D721Med (cell line): ENCODE data around the gene NF1.

Source experiments
- DNase-seq: peaks from one replicate; pipeline ENCODE4 v3.0.0; 2011; ENCODE audit warnings: low spot score; ENCODE audit not compliant: insufficient read length
- FAIRE-seq: peaks from 2 replicates; lab custom pipeline; 2011; peaks lifted over from hg19 to GRCh38; lab: Jason Lieb, UNC
- TF ChIP-seq, protein P1 (sequence below): IDR thresholded peaks from 2 replicates; pipeline ENCODE4 v1.5.1; 2012; ENCODE audit warnings: mild to moderate bottlenecking, control low read depth; ENCODE audit not compliant: insufficient read depth; ENCODE audit errors: missing control alignments

NF1 gene

DNA sequence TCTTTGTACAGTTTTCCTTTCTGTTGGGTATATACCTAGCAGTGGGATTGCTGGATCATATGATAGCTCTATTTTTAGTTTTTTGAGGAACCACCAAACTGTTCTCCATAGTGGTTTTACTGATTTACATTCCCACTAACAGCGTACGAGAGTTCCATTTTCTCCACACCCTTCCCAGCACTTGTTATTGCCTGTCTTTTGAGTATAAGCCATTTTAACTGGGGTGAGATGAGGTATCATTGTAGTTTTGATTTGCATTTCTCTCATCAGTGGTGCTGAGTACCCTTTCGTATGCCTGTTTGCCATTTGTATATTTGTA, 220.0 kb downstream of the NF1 start:
- FAIRE-seq, result no peak
- TF ChIP-seq, protein P1, sequence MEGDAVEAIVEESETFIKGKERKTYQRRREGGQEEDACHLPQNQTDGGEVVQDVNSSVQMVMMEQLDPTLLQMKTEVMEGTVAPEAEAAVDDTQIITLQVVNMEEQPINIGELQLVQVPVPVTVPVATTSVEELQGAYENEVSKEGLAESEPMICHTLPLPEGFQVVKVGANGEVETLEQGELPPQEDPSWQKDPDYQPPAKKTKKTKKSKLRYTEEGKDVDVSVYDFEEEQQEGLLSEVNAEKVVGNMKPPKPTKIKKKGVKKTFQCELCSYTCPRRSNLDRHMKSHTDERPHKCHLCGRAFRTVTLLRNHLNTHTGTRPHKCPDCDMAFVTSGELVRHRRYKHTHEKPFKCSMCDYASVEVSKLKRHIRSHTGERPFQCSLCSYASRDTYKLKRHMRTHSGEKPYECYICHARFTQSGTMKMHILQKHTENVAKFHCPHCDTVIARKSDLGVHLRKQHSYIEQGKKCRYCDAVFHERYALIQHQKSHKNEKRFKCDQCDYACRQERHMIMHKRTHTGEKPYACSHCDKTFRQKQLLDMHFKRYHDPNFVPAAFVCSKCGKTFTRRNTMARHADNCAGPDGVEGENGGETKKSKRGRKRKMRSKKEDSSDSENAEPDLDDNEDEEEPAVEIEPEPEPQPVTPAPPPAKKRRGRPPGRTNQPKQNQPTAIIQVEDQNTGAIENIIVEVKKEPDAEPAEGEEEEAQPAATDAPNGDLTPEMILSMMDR, result no peak
- no peak for DNase-seq

DNA sequence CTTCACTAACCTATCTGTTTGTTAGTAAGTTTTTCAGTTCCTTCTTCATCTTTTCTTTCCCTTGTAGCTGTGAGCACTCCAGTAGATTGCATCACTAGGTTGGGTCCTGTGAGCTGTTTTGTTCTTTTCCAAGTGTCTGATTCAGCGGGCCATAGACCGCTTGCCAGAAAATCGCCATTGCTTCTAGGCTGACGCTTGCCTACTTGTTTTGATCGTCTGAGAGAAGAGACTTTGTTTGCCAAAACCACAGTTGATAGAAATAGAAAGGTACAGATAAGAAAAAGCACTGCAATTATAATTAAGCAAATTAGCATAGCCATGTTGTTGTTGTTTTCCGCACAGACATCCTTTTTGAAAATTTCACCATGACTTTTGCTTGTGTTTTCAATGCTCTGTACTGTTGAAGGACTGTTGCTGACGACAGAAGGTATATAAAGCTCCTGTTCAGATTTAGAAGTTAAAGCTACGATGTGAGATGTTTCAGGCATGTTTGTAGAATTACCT, 223.6 kb downstream of the NF1 start:
- TF ChIP-seq, protein P1, result no peak
- DNase-seq, result no peak
- peak; percentile 46 for FAIRE-seq

DNA sequence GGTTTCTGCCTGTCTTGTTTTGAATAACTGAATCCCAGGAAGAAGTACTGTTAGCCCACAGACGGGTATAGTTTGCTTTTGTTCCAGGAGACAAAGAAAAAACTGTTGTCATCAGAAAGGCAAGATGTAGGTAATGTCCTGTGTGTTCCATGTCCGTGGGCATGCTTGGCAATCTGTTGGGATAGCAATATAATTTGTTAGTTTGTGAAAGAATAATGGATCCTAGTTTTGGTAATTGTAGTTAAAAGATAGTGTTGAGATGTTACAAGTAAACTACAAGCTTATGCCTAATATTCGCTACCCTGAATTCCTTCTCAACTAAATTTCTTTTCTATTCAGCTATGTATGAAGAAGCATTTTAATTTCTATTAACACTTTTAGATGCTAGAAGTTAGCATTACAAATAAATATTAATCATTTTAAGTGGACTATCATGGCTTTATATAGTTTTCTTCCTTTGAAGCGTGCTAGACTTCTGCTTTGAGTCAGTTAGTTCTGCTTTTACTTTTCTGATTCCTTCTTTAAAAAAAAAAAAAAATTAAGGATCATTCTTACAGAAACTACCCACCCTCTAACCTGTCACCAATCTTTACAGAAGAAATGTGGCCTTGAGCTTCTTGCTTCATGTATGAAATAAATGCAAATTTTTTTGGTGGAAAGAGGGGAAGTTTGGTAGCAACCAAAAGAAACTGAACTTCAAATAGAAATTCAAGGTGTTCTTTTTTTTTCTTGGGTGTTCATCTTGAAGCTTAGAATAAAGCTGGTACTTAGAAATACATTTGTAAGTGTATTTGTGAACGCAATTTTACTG, 224.3 kb downstream of the NF1 start:
- FAIRE-seq (no peak), DNase-seq (no peak)
- TF ChIP-seq, protein P1, result no peak

DNA sequence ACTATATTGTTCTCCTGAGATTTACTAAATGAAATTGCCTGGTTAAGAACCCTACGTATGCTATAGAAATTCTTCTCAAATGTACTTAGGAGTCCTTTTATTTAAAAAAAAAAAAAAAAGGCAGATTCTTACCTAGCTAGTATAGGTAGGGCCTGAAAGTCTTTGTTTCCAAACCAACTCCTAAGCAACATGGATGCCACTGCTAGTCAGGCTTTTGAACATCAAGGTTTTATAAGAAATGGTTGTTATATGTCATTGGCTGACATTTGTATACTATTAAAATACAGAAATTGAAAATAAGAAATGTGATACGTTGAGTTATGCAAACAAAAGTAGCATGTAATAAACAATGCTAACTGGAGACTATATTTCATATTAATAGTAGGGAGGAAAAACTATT, 225.5 kb downstream of the NF1 start:
- TF ChIP-seq, protein P1, result no peak
- FAIRE-seq, result no peak
- no peak for DNase-seq

DNA sequence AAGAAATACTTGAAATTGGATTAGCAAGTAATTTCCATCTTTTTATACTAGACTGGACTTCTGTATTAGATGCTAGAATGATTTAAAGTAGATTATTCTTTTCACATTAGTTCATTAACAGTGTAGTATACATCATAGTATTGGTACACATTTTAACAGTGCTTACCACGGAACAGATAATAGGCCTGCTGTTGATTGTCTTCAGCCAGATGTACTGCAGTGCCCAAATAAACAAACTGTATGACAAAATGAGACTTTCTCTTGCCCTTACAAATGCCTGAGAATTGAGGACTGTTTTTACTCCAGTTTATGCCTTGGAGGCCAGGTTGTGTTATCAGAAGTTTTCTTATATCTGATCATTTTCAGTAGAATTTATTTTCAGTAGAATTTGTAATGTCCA, 226.0 kb downstream of the NF1 start:
- TF ChIP-seq, protein P1, result no peak
- DNase-seq (no peak), FAIRE-seq (no peak)

DNA sequence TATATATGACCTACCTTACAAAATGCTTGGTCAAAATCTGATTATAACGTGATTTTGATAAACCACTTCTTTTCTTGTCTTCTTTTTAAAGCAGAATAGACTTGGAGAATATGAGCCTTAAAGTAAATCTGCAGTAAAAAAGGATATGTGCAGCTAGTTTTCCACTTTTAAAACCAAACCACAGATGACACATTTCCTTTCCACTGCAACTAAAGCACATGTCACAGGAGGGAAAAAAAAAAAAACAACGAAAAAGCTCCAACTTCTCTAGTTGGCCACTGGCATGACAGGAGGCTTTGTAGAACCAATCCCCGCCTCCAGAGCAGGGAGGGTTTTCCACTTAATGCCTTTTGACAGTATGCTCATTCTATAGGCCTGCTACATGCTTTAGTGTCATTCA, 226.7 kb downstream of the NF1 start, which contains the start of gene EVI2A:
Gene EVI2A, minus strand, starts transcription at position 142 of the 400 bp plus-strand sequence. CDS start 2,609 bp downstream, outside the sequence.
- FAIRE-seq (no peak), DNase-seq (no peak)
- TF ChIP-seq, protein P1, result no peak

DNA sequence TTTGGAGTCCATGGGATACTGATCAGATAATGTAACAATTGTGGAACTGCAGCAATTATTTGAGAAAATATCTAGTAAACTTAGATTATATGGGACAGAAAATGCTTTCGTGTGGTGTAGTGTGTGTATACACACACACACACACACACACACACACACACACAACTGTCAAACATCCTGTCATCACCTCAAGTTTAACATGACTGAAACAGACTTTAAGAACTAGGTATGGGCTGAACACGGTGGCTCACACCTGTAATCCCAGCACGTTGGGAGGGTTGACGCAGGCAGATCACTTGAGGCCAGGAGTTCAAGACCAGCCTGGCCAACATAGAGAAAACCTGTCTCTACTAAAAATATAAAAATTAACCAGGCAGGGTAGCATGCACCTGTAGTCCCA, 227.2 kb downstream of the NF1 start:
- FAIRE-seq (no peak), DNase-seq (no peak)
- TF ChIP-seq, protein P1, result no peak
